CMK (cell line): ENCODE measurements around the gene CDH23.
"Not testable (repeated sequence)": the region's sequence is repeated elsewhere in the genome, so short reads cannot be mapped to it uniquely, and the experiment has no call there.

Experiments
- DNase-seq: peaks from one replicate; pipeline ENCODE4 v3.0.0-alpha.2; 2010; ENCODE audit warnings: low read depth

Gene CDH23

DNA sequence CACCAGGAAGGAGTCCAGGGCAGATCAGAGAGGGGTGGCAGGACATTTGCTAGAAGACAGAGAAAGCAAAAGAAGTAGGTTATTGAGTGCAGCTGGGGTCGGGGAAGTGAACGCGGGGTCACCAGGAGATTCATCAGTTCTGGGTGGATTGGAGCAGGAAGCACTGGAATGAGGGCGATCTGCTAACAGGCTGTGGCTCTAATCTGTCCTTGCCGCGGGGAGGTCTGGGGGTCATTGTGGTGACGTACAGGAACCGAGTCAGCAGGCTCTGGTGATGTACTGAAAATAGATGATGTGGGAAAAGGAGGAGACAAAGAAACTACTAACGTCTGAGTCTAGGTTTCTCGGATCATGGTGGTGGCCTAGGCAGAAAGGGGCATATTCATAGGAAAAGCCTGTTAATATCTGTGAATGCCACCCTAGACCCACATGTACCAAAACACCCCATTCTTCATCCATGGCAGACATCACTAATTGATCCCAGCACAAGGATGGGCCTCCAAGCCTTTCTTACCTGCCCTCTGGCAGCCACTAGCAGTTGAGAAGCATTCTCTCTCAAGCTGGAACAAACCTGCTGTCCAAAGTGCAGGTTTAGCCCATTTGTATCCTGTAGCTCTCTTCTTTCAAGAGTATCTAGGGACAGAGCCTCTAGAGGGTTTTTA, 188.3 kb downstream of the CDH23 start:
- no peak for DNase-seq

DNA sequence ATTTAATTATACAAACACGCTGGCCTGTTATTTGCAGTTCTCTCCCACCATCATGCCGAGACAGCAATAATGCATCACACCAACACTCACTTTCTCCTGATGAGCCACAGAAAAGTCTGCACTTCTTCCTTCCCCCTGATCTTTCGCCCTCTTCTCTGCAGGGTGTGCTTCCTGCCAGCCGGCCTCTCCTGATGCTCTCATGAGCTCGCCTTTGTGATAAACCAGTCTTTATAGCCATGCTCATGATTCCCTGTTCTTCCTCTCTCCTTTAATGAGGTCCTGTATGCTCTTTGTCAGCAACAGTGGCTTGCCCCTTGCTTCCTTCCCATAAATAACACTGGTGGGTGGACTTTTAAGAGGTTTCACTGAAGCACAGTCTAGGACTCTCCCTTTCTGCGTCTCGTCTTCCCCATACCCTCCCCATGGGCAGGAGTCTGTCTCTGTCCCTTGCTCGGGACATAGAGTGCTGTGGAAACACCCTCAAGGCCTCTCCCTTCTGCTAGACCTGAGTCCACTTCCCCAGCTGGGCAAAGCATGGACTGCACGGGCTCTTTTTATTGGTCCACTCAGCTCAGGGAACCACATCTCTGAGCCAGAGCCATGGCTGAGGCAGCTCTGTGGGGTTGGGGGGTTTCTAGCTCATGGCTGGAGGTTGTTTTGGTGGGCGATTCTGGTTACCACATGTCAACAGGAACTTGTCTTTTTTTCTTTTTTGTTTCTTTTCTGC, 189.0 kb downstream of the CDH23 start:
- DNase-seq: no peak

DNA sequence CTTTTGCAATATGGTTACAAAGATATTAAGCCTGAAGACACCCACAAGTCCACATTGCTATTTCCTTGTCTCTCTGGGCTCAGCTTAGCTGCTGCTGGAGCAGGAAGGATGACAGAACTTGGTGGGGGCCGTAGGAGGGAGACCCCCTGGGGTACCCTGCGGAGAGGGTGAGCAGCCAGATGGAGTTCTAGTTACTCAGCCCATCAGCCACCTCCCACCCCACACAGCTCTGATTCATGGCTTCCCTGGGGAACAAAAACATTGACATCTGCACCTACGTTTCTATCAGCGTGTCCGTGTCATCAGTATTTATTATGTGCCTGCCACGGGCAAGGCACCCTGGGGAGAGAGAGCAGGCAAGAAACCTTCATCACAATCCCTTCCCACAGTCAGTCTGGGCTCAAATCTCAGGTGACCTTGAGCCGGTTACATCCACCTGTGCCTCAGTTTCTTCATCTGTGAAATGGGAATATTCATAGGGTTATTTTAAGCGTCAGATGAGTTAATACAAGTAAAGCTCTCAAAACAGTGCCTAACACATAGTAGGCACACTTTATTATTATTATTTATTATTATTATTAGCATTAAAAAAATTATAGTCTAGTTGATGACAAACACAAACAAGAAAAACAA, 191.3 kb downstream of the CDH23 start:
- DNase-seq: no peak

DNA sequence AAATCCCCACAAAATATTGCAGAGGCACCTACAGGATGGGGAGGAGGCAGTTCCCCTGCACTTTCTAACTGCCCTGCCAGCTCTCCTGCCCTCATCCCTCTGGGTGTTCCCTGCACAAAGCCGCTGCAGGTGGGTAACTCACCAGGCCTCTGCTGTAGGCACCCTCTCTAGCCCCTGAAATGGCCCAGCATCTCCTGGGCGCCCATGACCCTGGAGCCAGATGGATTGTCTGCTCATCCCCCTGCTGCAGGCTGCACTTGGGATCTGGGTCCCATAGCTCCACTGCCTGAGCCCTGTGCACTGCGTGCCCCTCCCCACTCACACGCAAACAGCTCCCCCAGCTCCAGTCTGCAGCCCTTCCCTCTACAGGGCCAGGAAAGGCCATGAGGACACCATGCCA, 192.0 kb downstream of the CDH23 start:
- DNase-seq: no peak

DNA sequence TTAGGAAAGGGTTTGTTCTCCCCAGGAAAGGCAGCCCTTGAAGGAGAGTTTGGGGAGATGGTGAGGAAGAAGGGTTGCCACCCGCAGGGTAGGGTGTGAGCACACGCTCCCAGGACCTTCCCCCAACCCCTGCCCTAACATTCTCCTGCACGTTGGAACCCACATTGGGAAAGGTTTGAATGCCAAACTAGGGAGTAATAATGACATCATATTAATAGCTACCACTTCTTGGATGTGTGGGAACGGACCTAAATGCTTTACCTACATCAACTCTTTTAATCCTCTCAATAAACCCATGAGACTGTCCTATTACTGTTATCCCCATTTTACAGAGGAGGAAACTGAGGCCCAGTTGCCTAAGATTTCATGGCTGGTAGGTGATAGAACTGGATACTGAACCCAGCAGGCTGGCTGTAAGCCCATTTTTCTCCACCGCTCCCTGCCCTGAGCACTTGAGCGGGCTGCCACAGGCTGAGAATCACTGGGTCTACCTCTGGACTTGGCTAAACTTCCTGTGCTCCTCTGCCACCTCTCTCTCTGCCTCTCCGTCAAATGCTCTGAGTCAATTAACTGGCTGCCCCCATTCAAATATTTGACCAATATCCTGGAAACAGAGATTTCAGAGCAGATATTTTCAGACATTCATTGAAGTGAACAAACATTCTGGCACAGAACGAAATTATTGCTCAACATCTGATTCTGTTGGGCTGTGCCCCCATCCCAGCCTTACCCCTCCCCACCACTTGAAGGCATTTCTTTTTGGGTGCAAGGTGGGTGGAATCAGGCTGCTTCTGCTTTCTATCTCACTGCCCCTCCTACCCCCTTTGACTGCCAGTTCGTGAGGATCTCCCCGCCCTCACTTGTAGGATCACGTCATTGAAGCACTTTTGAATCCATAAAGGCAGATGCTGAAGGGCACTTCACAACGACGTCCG, 193.2 kb downstream of the CDH23 start:
- DNase-seq: no peak

DNA sequence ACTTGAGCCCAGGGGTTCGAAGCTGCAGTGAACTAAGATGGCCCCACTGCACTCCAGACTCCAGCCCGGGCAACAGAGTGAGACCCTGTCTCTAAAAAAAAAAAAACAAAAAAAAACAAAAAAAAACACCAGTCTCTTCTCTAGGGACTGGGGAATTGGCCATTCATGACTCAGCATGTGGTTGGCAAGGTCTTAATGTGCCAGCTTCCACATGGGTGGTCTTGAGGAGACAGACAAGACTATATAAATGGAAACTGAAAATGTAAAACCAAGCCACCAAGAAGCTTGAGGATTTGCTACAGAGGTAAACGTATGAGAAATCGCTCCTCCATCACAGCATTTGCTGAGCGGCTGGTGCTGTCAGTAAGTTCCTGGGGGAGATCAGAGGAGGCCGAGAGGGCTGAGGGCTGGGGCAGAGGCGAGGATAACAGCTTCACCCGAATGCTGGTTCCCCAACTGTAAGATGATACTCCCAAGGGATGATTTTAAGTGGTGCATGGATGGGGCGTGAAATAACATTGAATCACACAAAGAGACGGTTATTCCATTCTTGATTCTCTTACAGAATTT, 194.1 kb downstream of the CDH23 start:
- no peak for DNase-seq

DNA sequence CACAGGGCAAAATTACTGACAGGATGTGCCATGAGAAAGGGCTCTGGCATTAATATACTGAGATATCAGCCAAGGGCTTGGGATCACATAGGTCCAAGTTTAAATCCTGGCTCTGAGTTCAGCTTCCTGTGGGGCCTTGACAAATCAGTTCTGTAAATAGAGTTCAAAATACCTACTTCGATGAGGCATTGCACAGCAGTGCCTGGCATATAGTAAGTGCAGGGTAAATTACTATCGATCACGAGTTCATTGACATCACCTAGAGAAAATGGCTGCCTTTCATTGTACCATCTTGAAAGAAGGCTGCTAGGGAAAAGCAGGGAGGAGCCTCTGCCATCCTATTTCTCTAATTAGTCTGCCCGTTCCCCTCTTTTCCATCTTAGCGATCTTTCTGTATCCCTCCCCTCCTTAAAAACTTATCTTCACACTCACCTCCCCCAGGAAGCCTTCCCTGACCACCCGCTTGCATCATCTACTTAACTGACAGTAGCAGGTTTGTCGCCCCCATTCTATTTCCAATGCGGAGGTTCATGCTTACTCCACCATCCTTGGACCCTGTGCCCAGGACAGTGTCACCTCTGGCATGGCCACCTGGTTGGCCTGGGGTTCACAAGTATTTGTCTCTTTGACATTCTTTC, 198.3 kb downstream of the CDH23 start:
- DNase-seq: no peak

DNA sequence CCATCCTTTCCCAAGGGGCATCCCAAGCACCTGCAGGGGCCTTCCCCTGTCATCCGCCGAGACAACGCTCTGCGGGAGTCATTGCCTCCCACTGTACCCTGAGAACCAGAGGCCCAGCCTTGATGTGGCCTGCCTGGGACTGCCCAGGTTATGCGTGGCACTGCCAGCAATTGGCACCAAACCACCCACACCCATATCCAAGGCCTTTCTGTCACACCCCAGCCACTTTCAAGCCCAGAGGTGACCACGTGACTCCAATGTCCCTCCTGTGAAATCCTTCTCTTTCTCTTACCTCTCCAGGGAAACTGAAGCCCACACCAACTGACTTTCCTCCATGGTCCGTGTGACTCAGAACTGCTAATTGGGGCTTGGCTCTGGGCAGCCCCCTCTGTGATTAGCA, 198.9 kb downstream of the CDH23 start:
- DNase-seq: no peak

DNA sequence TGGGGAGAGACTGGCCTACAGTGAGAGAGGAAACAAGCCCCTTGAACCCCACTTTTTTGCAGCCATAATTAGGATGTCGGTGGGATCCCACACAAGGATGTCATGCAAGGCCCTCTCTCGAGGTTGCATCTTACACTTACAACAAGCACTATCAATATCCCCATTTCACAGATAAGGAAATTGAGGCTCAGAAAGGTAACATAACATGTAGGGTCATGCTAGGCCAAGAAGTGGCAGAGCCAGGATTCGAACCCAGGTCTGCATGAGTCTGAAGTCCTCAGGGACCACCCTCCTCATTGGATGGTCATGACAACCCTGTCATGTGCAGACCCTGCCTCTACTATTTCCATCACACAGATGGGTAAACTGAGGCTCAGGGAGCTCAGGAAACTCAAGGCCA, 199.4 kb downstream of the CDH23 start:
- no peak for DNase-seq

DNA sequence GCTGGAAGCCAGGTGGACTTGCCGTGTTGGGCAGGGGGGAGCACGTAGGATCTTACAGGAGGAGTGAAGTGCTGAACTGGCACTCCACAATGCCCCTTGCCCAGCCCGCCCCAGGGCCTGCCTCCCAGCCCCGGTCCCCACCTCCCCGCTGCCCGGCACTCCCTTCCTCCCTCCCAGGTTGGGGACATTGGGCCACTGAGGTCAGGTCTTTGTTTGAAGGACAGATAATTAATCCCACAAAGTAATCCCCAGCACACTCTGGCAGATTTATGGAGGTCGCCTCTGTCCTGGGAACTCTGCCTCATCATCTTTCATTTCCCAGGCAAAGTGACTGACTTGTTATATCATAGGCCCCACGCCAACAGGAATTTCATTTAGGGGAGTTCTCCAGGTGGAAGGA, 200.0 kb downstream of the CDH23 start:
- no peak for DNase-seq

DNA sequence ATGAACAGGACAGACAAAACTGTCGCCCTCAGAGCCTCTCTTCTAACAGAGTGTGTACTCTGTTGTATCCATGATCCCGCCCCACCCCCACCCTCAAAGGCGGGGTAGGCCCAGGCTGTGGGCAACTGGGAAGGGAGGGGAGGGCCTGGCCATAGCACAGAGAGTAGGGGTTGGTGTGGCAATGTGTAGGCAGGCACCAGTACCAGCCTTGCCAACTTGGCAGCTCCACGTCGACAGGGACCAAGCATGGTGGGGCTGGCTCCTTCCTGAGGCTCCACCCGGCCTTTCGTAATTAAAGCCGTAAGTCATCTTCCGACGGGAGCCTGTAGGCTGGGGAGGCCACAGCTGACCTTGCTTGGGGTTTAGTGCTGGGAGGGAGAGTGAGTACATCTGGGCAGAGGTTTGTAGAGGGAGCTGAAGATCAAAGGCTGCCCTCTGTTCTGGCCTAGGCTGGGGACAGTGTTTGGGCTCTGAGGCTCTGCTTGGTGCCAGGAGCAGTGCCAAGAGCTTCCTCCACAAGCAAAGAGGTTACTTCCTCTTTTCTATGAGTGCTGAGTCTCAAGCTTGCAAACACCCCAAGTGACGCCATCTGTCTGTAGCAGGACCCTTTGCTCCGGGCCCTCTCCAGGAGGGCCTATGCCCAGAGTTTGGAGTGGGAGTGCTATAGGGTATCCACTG, 201.2 kb downstream of the CDH23 start:
- no peak for DNase-seq

DNA sequence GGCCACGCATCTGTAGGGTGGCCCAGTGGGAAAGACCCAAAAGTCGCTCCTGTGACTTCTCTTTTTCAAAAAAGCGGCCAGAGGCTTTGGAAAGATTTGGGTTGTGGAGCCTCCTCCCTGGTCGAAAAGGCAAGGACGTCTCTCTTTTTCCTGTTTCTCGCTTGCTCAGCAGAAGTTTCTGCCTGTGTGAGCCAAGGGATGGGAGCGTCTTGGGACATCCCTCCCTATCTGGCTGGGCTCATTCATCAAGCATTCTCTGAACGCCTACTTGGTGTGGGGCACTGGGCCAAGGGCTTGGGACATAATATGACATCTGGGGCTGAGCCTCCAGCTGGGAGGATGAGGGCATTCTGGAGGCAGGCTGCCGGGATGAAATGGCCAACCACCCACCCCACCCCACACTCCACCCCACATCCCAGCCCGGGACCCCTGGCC, 201.9 kb downstream of the CDH23 start:
- DNase-seq: no peak

DNA sequence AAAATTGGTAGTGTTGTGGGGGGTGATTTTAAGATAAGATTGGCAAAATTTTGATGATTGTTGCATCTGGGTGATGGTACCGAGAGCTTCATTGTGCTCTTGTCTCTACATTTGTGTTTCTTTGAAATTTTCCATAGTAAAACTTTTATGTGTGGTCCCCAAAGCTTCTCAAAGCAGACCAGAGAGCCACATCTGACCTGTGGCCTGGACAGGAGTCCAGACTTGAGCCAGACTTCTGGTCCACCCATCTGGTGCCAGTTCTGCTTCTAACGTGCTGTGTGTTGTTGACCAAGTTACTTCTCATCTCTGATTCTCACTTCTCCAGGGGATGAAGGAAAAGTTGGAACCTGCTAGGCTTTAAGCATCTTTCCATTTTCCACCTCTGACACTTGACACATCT, 202.8 kb downstream of the CDH23 start:
- no peak for DNase-seq

DNA sequence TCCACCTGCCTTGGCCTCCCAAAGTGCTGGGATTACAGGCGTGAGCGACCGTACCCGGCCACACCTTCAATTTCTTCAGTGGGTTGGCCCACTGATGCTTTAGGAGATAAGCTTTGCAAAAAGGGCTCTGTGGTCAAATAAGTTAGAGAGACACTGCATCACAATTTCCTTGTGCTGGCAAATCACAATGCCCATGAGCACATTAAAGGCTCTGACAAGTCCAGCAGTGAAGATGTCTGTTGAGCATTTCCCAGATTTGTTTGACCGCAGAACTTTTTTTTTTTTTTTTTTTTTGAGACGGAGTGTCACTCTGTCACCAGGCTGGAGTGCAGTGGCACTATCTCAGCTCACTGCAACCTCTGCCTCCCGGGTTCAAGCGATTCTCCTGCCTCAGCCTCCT, 203.5 kb downstream of the CDH23 start:
- not testable (repeated sequence) for DNase-seq

DNA sequence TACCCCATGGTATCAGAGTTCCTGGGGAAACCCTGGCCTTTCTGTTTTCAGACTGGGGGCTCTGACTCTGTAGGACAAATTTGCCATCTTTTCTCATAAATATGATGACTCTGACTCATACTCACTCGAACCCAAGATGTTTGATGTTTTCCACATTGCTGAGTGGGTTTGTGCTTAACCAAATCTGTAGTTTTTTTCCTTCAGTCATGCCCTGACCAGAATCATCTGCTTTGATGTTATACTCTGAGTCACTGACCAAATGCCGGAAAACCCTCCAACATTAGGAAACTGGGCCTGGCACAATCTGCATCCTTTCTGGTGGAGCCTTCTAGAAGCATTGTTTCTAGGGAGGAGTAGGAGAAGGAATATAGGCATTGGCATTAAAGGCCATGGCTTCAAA, 204.1 kb downstream of the CDH23 start:
- DNase-seq: no peak

DNA sequence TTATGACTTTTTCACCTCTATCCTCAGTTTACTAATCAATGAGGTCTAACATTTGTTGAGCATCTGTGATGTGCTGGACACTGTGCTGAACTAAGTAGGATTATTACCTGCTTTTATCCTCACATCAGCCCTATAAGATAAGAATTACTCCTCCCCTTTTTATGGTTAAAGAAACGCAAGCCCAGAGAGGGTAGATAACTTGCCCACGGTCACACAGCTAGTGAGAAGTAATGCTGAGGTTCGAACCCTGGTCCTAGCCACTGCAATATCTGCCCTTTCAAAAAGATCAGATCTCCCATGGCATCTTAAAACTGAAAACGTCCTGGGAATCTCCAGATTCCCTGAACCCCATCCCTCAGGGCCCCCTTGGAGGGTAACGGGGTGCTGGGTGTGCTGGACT, 204.6 kb downstream of the CDH23 start:
- no peak for DNase-seq

DNA sequence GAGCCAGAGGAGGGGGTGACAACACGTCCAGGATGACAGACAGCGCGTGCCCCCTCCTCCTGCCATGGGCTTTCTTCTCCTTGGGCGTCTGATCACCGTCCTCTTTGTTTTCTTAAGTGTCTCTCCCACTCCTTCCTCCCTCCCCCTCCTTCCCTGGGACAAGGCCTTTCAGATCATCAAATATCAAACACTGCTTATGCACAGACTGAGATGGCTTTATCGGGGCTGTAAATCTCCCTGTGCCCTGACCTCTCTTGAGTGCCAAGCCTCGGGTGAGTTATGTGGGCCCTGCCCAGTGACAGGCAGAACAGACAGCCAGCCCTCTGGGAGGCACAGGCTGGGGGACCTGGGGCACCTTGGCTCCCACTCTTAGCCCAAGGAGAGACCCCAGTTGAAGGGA, 206.4 kb downstream of the CDH23 start:
- no peak for DNase-seq

DNA sequence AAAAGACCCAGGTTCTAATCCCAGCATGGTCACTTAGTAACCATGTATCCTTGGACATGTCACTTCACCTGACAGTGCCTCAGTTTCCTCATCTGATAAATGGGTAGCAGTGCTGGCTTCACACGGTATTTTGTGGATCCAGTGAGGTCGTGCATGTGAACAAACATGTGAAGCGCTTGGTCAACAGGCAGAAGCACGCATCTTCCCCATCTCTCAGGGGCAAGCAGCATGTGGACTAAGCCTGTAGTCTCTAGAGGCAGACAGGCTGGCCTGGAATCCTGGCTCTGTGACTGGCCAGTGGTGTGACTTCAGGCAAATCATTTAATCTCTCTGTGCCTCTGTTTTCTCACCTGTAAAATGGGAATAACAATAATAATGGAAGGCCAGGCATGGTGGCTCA, 207.0 kb downstream of the CDH23 start:
- no peak for DNase-seq

DNA sequence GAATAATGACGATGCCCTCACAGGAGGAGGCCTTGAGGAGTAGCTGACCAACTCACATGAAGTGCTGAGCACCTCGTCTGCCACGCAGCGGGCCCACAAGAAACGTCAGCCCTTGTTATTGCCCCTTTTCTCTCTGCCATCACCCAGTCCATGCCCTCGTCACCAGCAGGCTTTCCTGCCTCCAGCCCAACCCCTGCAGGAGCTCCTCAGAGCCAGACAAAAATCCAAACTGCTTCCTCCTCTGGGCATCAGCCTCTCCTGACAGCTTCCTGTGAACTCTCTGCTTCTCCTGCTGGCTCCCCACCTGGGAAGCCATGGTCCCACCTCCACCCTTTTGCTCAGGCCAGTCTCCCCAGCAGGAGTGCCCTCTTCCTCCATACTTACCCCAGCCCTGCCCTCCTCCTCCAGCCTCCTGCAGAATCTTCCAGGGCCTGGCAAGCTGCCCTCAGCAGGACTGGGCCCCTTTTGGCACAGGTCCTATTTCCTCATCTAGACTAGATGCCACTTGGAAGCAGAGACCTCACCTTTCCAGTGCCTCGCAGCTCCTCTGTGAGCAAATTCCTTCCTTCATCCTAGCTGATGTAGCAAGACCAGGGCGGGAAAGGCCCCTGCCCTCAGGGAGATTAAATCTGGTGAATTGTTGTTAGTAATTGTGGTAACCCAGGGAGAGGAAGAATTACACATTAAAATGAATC, 207.8 kb downstream of the CDH23 start:
- DNase-seq: no peak

DNA sequence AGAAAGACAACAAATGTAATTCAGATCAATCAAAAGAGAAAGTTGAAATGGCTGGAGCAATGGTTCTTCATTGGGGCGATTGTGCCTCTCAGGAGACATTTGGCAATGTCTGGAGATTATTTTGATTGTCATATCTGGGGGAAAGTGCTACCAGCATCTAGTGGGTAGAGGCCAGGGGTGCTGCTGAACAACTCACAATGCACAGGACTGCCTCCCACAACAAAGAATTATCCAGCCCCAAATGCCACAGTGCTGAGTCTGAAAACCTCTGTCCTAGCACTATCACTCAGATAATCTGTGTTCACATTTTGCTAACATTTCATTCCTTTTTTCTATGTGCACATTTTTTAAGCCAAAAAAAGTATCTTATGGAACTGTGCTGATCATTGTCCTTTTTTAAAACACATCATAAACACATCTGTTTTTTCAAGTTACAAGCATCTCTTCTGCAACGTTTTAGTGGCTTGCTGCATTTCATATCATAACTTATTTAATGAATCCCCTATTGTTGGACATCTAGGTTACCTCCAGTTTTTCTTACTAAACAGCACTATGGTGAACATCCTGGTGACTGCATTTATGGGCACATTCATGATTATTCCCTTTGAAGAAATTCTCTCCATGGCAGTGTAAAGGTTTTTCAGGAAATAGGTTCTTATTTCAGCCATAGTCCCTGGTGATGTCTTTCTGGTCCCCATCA, 208.7 kb downstream of the CDH23 start:
- no peak for DNase-seq
